OCI-LY7 (cell line): ENCODE data around the gene PIGX. TPM values are rescaled to one million over a fixed set of nuclear protein-coding genes. Genes with fewer than 3 reads are reported as not detected.

ENCODE experiments used
- BruUV-seq: library from RNA; stranded (reverse); fragments of 400-500 nt; replicated peaks from 2 replicates; lab custom pipeline; 2021; lab: Mats Ljungman, UMichigan
- CTCF ChIA-PET: fragments of 300-600 bp; sonication (Branson Sonifier 250); formaldehyde crosslinking; loops from one replicate; lab custom pipeline; 2022; ENCODE audit warnings: antibody characterized with exemption; ENCODE audit not compliant: unreplicated experiment; lab: Charles Lee
- POLR2A ChIA-PET: fragments of 300-600 bp; sonication (Branson Sonifier 250); formaldehyde crosslinking; loops from one replicate; lab custom pipeline; 2022; ENCODE audit warnings: antibody characterized with exemption; lab: Charles Lee
- DNase-seq: peaks from one replicate; pipeline ENCODE4 v3.0.0-alpha.2; 2015; ENCODE audit warnings: low spot score
- H2AFZ ChIP-seq: fragments of 200-600 bp; sonication (generic), shearing (Covaris generic); 2 replicates; pipeline ENCODE4 v1.6.1; 2014; ENCODE audit warnings: mild to moderate bottlenecking, antibody characterized with exemption, low read length, moderate library complexity
- H3K27ac ChIP-seq: fragments of 200-600 bp; sonication (generic); 2 replicates; pipeline ENCODE4 v1.5.1; 2014; ENCODE audit warnings: mixed run types, low read depth, mild to moderate bottlenecking, moderate library complexity, low read length, inconsistent platforms; ENCODE audit not compliant: poor library complexity, severe bottlenecking
- H3K36me3 ChIP-seq: fragments of 200-600 bp; sonication (generic); 2 replicates; pipeline ENCODE4 v1.6.1; 2014; ENCODE audit warnings: mild to moderate bottlenecking, antibody characterized with exemption, low read length, moderate library complexity, mixed read lengths; ENCODE audit not compliant: insufficient read depth
- H3K4me1 ChIP-seq: fragments of 200-600 bp; sonication (generic); 2 replicates; pipeline ENCODE4 v1.5.1; 2014; ENCODE audit warnings: mild to moderate bottlenecking, low read length; ENCODE audit not compliant: insufficient read depth, poor library complexity, severe bottlenecking
- H3K4me2 ChIP-seq: fragments of 200-600 bp; sonication (generic); 2 replicates; pipeline ENCODE4 v1.6.1; 2014; ENCODE audit warnings: mild to moderate bottlenecking, low read length
- H3K4me3 ChIP-seq: fragments of 200-600 bp; sonication (generic); 2 replicates; pipeline ENCODE4 v1.5.1; 2014; ENCODE audit warnings: mild to moderate bottlenecking, low read depth, low read length; ENCODE audit not compliant: poor library complexity, severe bottlenecking
- H3K79me2 ChIP-seq: fragments of 200-600 bp; sonication (generic); 2 replicates; pipeline ENCODE4 v1.6.1; 2016; ENCODE audit warnings: low read depth, mild to moderate bottlenecking, low read length, moderate library complexity, mixed read lengths; ENCODE audit not compliant: insufficient read depth
- H3K9me2 ChIP-seq: fragments of 200-600 bp; sonication (generic); 2 replicates; pipeline ENCODE4 v1.6.1; 2016; ENCODE audit warnings: mild to moderate bottlenecking, low read length, mixed read lengths; ENCODE audit not compliant: insufficient read depth
- H3K9me3 ChIP-seq: fragments of 200-600 bp; sonication (generic); 2 replicates; pipeline ENCODE4 v1.6.1; 2014; ENCODE audit warnings: mild to moderate bottlenecking, mixed run types, low read length, mixed read lengths
- H4K20me1 ChIP-seq: fragments of 200-600 bp; sonication (generic); 2 replicates; pipeline ENCODE4 v1.6.1; 2014; ENCODE audit warnings: mild to moderate bottlenecking, antibody characterized with exemption, low read length, moderate library complexity, mixed read lengths; ENCODE audit not compliant: insufficient read depth
- CTCF ChIP-seq: fragments of 200-600 bp; sonication (generic); conservative IDR thresholded peaks from 2 replicates; pipeline ENCODE4 v1.5.1; 2014; ENCODE audit warnings: mild to moderate bottlenecking, antibody characterized with exemption, low read length, moderate library complexity, mixed read lengths
- EZH2phosphoT487 ChIP-seq: fragments of 200-600 bp; sonication (generic); IDR thresholded peaks from 2 replicates; pipeline ENCODE4 v1.6.1; 2018; ENCODE audit warnings: low read depth, borderline replicate concordance, mild to moderate bottlenecking, mixed run types, antibody characterized with exemption, low read length, moderate library complexity, mixed read lengths
- intact Hi-C: fragments of 100-400 bp; cut with micrococcal nuclease; formaldehyde crosslinking; loops from one replicate; pipeline ENCODE4 v1.10.0; 2022; ENCODE audit not compliant: unreplicated experiment
- total RNA-seq, 2 experiments: library from RNA; depleted of rRNA in 1 of 2; stranded (reverse); fragments of >200 nt in 1 of 2; shearing (Covaris generic) in 1 of 2; gene quantifications; 2 replicates each; pipeline ENCODE4 v1.2.3, GENCODE V29; 2014 to 2022

The PIGX gene
- total RNA-seq, 2 experiments from 2014 or later: 24.9 to 31.5 TPM

GRCh38 chr3:196739671-196740480, 27.7 kb downstream of the PIGX start, which contains the start of gene PAK2:
TSS of gene PAK2 (plus strand) at chr3:196739857. CDS start at chr3:196782647, 42,790 bp downstream.
- ChIA-PET POLR2A (interaction anchor here (0.6 to 1.9 kb wide), 12 partner anchors 9 to 203 kb away, joined by 3 to 9 read pairs (median 4); partner anchors contain the start of gene NCBP2), CTCF (interaction anchor here (0.6 kb wide), 1 partner anchor 1159 kb away, joined by 4 read pairs; no protein-coding TSS in a partner anchor)
- Histone ChIP-seq H3K9me2 (no peaks in the 10 kb centered on the region), H3K79me2 (peaks cover 49% of the 10 kb centered on the region), H2AFZ (peak within 1 kb of the TSS; percentile 40), H3K4me3 (peak within 1 kb of the TSS; percentile 95), H3K36me3 (peaks cover 10% of the 10 kb centered on the region), H3K27ac (peak within 1 kb of the TSS; percentile 85), H3K4me2 (peak within 1 kb of the TSS; percentile 88), H4K20me1 (peaks cover 15% of the 10 kb centered on the region), H3K4me1 (peaks cover 11% of the 10 kb centered on the region), H3K9me3 (no peaks in the 10 kb centered on the region)
- TF ChIP-seq EZH2phosphoT487 (no peak), CTCF (no peak)
- intact Hi-C loops: loop anchor here (2.0 to 5.0 kb wide), 2 partner anchors 27 to 202 kb away; partner anchors contain the start of genes CEP19, NCBP2 and PIGX
- no TSS peak for BruUV-seq
- peak; percentile 93 for DNase-seq

GRCh38 chr3:196740481-196741248, 28.5 kb downstream of the PIGX start:
- H4K20me1 ChIP-seq: peaks cover 15% of the 10 kb centered on the region
- H3K4me2 ChIP-seq: peak overlapping the region; percentile 88
- POLR2A ChIA-PET: interaction anchor here (0.6 to 1.9 kb wide), 10 partner anchors 10 to 202 kb away, joined by 3 to 9 read pairs (median 4); partner anchors contain the start of gene NCBP2
- peaks cover 56% of the 10 kb centered on the region for H3K79me2 ChIP-seq
- H2AFZ ChIP-seq: peak overlapping the region; percentile 40
- peaks cover 11% of the 10 kb centered on the region for H3K36me3 ChIP-seq
- peak; percentile 47 for DNase-seq
- peaks cover 11% of the 10 kb centered on the region for H3K4me1 ChIP-seq
- BruUV-seq: no TSS peak
- CTCF ChIA-PET: interaction anchor here (0.6 kb wide), 1 partner anchor 1160 kb away, joined by 4 read pairs; no protein-coding TSS in a partner anchor
- TF ChIP-seq EZH2phosphoT487 (no peak), CTCF (no peak)
- no peaks in the 10 kb centered on the region for H3K9me2 ChIP-seq
- peak overlapping the region; percentile 95 for H3K4me3 ChIP-seq
- intact Hi-C loops: loop anchor here (5.0 kb wide), 1 partner anchor 202 kb away; the partner anchor contains the start of gene NCBP2
- no peaks in the 10 kb centered on the region for H3K9me3 ChIP-seq
- H3K27ac ChIP-seq: peak overlapping the region; percentile 85
